GM20431 (cell line): ENCODE results near the gene SHOC2.
"Not testable (repeated sequence)": the region's sequence is repeated elsewhere in the genome, so short reads cannot be mapped to it uniquely, and the experiment has no call there.

Experiments used
- in situ Hi-C: fragments of 300-500 bp; cut with MseI, MboI; formaldehyde crosslinking; loops from one replicate; pipeline ENCODE4 v1.15.0; 2020; ENCODE audit warnings: low sequenced_read_pairs; ENCODE audit not compliant: unreplicated experiment

SHOC2 gene

GRCh38 chr10:110898391-110898790 lies 21.0 kb upstream of the SHOC2 start:
- in situ Hi-C loops: loop anchor here (25.0 kb wide), 1 partner anchor 136 kb away; no protein-coding TSS in a partner anchor

GRCh38 chr10:110900983-110901382 lies 18.4 kb upstream of the SHOC2 start:
- in situ Hi-C loops: no loop called here

DNA sequence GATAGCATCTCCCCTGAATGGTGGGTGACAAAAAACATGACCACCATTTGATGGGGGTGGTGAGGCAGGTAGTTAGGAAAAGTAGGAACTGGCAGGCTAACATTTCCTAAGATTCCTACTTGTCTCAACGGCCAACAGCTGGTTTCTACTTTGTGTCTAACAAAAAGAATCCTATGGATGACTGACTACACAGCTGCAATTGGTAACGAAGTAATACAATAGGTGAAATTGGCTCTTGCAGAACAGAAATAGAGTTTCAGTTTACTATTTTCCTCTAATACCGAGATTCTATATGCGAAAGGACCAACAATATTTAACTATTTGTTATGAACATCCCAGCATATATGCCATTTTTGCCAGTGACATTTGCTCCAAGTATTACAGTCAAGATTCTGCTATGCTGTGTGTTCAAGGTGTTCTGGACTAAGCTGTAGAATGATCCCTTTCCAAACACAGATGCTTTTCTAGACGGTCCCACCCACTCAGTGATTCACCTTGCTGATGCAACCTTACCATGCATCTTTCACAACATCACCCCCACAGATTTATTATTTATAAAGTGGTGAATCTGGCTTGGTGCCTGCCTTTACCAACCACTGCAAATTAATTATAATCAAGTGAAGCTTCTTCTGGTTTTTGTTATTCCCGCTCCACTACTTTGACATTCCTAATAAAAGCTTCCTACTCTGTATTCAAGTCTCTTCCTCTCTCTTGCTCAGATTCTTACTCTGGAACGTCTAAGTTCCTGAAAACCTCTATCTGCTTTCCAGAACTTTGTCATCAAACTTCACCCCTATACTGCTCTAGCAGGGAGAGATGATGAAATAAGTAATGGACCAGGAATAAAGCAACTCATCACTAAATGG lies 17.2 kb upstream of the SHOC2 start:
- in situ Hi-C loops: no loop called here

GRCh38 chr10:110903280-110904278 lies 15.8 kb upstream of the SHOC2 start:
- in situ Hi-C loops: no loop called here

DNA sequence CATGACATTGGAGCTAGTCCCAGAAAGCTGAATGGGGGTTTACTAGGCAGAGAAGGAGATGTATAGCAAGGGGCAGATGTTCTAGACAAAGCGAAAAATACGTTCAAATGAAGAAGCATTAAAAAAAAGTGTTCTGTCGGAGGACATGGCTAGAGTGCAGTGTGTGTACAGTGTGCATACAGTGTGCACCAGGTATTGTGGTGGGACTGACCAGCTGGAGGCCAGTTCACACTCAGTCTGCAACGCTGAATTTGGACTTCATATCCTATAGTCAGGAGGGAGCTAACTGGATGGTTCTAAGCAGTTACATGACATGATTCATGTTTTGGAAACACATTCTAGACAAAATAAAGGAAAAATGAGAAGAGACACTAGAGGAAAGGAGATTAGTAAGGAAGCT lies 9.3 kb upstream of the SHOC2 start:
- in situ Hi-C loops: no loop called here

DNA sequence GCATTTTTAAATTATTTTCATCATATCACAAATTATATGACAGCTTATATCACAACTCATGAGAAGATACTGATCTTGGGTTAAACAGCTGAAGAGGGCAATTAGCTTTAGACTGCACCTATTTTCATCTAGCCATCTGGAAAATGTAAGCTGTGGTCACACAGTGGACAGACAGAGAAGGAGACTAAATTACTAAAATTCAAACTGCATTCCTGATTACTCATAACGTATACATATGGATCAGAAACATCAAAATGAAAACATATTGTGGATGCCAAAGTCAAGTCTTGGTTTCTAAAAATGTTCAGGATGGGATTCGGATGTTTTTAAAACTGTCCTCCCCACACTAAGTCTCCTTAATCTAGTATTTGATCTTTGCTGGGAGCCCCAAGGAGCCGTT lies 7.0 kb upstream of the SHOC2 start:
- in situ Hi-C loops: no loop called here

GRCh38 chr10:110914431-110914830 lies 5.0 kb upstream of the SHOC2 start:
- in situ Hi-C loops: no loop called here

DNA sequence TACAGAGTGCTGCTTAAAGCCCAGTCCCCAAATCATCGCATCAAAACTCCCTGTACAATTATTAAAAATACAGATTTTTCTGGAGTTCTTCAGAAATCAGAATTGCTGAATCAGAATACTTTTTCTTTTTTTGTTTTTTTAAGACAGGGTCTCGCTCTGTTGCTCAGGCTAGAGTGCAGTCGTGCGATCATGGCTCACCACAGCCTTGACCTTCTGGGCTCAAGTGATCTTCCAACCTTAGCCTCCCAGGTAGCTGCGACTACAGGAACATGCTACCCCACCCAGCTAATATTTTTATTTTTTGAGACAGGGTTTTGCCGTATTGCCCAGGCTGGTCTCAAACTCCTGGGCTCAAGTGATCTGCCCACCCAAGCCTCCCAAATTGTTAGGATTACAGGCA lies 4.4 kb upstream of the SHOC2 start:
- in situ Hi-C loops: no loop called here

DNA sequence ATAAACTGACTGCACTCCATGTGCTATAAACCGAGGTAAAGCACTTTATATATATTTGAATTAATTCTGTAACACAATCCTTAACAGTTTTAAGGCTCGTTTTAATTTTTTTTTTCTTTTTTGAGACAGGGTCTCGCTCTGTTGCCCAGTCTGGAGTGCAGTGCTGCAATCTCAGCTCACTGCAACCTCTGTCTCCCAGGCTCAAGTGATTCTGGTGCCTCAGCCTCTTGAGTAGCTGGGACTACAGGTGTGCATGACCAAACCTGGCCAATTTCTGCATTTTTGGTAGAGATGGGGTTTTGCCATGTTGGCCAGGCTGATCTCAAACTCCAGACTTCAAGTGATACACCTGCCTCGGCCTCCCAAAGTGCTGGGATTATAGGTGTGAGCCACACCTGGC lies 3.8 kb upstream of the SHOC2 start:
- in situ Hi-C loops: not testable (repeated sequence)

- in situ Hi-C loops: no loop called here
Measured at GRCh38 chr10:110916554-110917346, 2.7 kb upstream of the SHOC2 start.

GRCh38 chr10:110918269-110918642 lies 1.1 kb upstream of the SHOC2 start:
- in situ Hi-C loops: no loop called here

- in situ Hi-C loops: no loop called here
Measured at GRCh38 chr10:110918643-110919348, 608 bp upstream of the SHOC2 start, which contains the start of gene BBIP1. BBIP1 (minus strand) TSS chr10:110919180; CDS start chr10:110918157, 1,023 bp downstream.

- in situ Hi-C loops: no loop called here
Measured at GRCh38 chr10:110919971-110920881, 822 bp downstream of the SHOC2 start.

GRCh38 chr10:110923856-110924493 lies 4.6 kb downstream of the SHOC2 start:
- in situ Hi-C loops: no loop called here

DNA sequence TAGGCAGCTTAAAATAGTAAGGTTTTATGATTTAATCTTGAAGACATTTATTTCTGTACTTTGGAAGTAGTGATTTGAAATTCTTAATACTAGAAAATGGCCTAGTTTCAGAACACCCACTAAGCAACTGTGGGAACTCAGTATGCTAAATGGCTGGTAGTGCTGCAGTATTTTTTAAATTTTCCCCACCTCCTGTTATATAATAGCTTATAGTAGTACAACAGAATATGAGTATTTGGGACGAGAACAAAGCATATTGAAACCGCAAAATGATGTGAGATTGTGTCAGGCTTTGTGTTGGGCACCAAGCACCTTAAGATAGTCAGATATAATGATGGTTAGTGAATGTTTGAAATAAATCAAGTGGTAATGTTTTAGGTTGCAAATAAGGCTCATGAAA lies 8.1 kb downstream of the SHOC2 start:
- in situ Hi-C loops: no loop called here

- in situ Hi-C loops: no loop called here
Measured at GRCh38 chr10:110931769-110932381, 12.5 kb downstream of the SHOC2 start.

DNA sequence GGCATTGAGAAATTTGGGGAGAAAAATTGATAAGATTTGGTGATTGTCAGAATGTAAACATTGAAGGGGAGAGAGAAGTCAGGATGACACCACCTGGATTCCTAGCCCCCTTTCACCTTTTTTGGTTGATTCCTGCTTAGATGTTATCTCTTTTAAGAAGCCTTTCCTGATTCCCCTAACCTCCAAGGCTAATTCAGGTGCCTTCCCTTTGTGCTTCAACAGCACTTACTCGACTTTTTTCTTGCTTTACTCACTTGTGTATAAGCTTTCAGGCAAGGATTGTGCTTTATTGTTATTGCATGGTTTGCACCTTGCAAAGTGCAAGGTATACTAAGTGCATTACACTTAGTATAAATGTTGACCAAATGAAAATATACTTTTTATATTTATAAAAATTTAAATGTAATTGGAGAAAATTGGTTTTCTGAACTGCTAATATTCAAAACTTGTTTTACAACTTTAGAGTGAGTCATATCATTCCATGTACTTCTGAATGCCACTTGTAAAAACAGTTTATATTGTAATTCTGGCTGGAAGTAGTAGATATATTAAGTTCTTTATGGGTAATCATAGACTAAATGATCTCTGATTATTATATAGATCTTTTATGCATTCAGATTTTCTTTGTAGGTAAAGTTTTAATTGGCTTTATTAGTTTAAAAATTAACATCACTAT lies 13.2 kb downstream of the SHOC2 start:
- in situ Hi-C loops: no loop called here
